Activated T-cell treated with anti-CD3 and anti-CD28 coated beads for 4 hours (primary cell): ENCODE data around the gene PIGZ.

Experiments
- DNase-seq: peaks from one replicate; pipeline ENCODE4 v3.0.0-alpha.2; 2020

PIGZ gene, protein sequence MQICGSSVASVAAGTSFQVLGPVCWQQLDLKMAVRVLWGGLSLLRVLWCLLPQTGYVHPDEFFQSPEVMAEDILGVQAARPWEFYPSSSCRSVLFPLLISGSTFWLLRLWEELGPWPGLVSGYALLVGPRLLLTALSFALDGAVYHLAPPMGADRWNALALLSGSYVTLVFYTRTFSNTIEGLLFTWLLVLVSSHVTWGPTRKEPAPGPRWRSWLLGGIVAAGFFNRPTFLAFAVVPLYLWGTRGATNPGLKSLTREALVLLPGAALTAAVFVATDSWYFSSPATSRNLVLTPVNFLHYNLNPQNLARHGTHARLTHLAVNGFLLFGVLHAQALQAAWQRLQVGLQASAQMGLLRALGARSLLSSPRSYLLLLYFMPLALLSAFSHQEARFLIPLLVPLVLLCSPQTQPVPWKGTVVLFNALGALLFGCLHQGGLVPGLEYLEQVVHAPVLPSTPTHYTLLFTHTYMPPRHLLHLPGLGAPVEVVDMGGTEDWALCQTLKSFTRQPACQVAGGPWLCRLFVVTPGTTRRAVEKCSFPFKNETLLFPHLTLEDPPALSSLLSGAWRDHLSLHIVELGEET

DNA sequence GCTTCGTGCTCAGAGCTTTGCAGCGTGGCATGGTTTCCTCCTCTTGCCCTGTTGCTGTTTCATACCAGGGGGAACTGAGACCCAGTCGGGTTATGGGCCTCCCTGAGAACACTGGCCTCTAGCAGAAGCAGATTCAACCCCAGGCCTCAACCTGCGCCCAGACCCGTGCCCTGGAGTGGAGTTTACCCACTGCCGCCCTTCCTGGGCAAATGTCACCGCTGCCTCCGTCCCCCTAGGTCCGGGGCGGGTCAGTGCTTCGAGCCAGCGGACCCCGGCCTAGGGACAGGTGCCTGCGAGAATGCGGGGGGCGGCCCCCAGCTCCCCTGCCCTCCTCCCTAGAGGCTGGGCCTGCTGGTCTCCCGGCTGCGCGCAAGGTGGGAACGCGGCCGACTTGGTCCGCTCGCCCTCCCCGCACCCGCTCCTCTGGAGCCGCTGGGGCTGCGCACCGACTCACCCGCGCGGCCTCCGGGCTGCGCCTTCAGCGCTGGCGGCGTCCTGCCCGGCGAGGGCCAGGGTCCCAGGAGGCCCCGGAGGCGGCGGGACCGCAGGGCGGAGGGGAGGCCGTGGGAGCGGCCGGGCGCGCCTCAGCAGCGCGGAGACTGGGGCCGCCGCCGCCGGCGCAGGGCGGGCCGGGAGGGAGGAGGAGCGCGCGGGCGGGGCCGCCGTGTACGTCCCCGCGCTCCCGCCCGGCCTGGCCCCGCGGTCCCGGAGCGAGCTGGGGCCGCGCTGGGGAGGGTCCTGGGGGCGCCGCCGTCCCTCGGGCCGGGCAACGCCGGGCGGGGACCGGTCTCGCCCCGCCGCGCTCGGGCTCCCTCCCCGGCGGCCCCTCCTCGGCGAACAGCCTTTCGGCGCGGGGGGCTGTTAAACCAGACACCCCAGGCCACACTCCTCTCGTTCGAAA is at the start of gene PIGZ:
Gene PIGZ (minus strand): TSS at position 601 of the 901 bp plus-strand sequence. CDS start 16,802 bp downstream, outside the sequence.
- no peak for DNase-seq

DNA sequence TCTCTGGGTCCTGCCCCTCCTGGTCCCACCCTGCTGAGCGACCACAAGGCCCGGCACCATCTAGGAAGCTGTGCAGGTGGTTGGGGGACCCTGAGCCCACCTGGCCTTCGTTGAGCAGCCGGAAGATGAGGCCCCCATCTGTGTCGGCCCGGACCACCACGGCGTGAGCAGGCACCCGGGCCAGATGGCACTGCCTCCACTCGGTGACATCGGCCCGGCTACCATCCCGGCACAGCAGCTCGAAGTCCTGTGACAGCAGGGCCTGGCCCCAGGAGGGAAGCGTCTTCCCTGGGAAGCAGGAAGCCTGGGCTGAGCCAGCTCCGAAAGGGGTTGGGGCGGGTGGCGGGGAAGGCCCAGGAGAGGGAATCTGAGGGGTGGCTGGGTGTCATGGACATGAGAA is 48.4 kb upstream of the PIGZ start:
- DNase-seq, result no peak

DNA sequence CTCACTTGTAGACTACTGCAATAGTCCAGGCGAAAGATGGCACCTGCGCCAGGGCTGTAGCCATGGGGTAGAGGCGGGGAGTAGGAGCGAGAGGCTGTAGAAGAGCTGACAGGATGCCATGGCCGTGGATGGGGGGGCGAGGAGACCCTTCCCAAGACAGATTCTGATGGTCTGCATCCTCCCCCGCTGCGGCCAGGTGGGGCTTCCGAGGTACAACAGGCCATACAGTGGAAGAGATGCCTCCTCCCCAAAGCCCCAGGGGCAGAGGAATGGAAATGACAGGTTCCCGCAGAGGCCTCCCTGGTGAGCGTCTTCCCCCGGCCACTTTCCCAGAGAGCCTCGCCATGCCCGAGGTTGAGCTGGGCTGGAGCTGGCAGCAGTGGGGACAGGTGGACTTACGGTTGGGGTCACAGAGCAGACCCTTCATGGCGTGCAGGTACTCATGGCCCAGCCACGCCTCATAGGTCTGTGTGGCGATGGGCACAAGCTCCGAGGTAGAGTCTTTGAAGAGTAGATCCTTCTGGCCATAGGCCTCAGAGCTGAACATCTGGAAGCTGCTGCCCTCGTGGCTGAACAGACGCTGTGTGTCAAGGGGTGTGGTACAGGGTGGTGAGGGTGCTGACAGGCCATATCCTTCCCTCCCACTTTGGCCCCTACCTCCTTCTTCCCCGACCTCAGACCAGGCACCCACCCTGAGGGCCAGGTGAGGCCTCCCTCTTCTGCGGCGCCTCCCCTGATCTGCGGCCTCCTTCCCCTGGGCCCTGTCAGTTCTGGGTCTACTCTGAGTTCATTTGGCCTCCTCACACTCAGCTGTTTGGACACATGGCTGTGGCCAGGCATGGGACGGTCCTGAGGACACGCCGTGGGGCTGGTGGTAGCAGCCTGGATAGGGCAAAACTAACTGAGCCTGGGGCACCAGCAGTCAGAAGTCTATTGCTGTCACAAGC is 47.4 kb upstream of the PIGZ start:
- DNase-seq, result no peak

DNA sequence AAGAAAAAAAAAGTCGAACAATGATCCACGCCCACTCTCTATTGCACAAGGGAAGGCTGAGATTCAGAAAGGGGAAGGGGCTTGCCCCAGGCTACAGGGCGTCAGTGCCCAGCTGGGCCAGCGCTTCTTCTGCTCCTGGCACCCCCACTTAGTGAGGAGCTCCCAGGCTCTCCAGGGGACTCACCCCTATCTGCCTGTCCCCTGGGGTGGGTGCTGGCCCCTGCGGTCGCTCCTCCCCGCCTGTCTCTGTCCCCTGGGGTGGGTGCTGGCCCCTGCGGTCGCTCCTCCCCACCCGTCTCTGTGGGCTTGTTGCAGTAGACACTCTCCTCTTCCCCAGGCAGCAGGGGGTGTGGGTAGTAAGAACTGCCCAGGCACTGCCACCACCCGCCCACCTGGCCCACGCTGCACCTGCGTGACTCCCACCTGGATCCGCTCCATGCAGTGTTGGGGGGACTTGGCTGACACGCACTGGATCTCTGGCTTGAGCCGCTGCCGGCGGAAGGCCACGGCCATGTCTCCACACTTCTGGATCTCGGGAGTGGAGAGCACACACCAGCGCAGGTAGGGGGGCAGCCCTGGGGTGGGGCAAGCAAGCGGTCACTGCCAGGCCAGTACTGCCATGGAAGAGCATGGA is 46.4 kb upstream of the PIGZ start:
- DNase-seq, result no peak

DNA sequence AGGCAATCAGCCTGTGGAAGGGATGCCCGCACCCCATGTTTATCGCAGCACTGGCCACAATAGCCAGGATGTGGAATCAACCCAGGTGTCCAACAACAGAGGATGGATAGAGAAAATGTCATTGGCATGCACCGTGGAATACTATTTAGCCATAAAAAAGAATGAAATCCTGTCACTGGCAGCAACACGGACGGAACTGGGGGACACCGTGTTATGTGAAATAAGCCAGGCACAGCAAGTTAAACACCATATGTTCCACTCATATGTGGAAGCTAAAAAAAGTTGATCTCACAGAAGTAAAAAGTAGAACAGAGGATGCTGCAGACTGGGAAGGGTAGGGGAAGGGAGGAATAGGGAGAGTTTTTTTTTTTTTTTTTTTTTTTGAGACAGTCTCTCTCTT is 45.4 kb upstream of the PIGZ start:
- DNase-seq, result no peak

DNA sequence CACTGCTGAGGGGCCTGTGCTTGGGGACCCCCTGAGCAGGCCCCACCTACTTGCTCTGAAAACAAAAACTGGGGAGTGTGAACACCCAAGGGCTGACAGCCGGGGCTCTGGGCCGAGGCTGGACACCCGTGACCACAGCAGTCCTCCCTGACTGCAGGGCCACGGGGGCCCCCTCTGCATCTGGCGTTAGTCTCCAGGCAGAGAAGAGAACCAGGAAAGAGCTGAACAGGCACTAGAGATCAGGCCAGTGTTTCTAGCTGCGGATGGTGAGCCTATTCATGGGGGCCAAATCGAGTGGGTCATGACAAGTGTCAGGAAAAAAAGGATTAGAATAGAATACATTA is 43.9 kb upstream of the PIGZ start:
- no peak for DNase-seq

DNA sequence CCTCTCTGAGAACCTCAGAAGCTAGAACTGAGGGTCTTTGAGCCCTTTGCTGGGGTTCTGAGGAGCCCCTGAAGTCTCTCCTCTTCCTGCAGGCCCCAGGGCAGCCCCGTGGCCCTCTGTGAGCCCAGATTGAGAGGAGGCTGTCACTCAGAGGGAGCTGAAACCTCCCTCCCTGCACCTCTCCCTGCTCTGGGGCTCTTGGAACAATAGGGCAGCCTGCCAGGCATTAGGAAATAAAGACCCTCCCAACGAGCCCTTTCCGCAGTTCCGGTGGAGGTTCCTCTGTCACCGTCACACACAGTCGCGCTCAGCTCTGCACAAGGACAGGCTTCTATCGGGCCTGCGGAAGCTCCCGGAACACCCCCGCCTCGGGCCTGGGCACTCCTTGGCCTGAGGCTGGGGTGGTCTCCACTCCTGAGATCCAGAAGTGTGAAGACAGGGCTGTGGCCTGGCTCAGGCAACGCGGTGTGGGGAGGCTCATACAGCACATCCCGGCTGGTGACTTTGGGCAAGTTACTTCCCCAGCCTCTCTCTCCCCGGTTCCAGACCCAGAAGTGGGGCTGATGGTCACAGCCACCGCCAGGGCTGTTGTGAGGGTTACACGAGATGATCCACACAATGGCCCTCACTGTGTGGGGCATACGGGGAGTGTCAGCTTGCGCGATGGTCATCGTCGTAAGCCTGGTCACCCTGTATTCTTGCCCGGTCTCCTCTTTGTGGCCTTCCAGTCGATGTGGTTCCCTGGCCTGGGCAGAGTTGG is 43.3 kb upstream of the PIGZ start:
- no peak for DNase-seq

DNA sequence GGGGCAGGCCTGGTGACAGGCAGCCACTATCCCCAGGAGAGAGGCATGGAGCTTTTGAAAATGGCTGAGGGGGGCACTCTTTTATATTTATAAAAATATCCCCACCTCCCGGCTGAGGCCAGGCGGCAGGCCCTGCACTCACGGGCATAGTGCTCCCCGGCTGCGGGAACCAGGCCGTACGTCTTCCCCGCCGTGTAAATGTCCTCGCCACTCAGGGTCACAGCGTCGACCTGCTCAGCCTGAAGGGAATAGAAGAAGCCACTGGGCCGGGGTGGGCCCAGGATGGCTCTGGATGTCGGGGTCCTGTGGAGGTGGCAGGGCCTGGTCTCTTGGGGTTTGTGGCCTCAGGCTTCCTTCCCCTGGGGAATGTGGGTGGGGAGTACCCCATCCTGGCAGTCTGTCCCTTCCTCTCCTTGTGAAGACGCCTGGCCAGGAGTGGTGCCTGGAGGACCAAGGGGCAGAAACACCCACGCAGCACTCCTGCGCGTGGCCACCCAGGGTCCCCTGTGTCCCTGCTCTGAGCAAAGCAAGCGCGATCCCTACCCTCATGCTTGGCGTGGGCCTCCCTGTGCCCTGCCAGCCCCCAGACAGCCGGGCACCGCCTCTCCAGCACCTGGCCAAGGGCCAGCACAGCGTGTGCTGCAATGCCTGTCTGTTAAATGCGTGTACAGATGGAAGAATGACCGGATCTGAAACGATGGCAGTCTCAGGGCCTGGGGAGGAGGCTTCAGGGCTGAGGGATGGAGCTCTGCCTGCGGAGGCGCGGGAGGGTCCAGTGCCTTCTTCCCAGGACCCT is 42.1 kb upstream of the PIGZ start:
- no peak for DNase-seq

DNA sequence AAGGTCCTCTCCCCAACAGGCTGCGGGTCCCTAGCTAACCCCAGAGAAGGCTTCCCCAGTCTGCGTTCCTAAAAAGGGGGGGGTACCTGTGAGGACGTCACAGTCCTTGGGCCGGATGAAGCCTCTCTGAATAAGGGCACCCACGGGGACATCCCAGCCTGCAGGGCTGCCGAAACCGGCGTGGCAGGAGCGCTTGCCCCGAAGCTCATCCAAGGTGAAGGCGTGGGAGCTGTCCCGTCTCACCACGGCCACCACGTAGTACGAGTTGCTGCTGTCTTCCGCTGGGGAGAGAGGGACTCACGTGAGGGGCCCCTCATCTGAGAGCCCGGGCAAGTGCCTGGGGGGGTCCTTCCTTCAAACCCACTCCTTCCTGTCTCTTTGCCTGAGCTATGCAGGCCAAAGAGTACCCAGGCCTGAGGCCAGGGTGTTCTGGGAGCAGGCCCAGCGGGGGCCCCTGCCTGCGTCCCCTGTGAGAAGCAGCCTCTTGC is 40.9 kb upstream of the PIGZ start:
- no peak for DNase-seq

DNA sequence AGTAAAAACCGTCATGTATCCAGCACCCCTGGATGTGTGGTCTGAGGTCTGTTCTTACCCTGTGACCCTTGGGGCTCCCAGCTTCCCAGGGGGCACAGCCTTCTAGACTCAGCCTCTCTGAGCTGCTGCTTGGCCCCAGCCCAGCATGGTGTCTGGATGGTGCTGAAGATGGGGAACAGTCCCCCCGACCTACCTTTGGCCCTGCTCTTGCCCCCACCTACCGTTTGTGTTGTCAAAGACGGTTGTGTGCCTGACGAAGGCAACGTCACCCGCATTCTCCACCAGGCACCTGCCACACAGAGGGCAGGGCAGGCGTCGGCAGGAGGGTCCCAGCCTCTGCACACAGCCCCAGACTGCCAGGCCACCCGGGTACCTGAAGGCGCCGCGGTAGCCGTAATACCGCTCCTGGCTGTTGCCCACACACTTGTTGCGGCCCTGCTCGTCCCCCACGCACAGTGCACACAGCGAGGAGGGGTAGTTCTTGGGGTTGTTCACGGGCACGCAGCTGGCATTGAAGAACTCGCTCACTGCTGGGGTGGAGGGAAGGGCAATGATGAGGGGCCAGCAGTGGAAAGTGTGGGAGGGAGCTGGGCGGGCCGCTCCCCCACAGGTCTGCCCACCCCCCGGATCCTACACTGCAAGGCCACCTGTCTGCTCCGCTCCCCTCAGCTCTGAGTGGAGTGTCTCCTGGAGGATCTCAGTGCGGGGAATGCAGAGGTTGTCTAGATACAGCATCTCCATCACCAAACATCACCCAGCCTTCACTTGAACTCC is 40.0 kb upstream of the PIGZ start:
- DNase-seq, result no peak

DNA sequence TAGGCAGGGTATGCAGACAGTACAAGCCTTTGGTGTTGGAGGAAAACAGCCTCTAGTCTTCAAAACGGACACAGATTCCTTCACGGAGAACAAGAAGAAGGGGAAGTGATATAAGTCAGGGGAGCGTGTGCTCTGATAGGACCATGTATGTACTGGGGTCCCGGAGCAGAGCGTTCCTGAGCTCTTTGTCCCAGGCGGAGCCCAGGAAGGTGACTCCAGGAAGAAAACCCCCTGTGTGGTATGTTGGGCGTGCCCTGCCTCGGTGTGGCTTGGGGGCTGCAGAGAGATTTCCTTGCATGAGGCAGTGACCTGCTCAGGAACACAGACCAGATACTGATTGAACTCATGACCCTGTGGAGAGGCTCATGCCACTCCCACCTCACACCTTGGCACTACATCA is 39.3 kb upstream of the PIGZ start:
- no peak for DNase-seq

DNA sequence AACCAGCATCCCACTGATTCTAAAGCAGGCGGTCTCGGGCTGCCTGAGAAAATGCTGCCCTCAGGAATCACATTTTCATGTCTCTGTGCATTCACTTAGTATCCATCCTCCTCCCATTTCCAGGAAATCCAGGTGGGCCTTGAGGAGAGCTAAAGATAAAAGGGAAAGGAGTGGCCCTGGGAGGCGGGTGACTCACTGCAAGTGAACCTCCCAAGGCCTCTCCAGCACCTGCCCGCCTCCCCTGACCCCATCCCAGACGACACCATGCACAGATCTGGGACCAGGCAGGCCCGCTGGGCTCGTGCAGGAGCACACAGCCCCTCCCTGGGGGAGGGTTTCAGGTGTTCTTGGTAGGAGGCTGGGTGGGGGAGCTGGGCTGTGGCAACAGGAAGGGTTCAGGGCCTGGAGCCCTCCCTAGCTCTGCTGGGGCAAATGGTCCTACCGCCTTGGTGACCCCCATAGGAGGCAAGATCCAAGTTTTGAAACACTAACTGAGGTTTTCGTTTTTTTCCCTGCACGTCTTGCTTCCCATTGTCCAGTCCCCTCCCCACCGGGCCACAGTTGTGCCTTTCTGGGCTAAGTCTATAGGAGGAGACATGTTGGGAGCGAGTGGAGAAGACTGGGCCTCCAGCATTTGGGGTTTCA is 38.8 kb upstream of the PIGZ start:
- DNase-seq, result no peak

DNA sequence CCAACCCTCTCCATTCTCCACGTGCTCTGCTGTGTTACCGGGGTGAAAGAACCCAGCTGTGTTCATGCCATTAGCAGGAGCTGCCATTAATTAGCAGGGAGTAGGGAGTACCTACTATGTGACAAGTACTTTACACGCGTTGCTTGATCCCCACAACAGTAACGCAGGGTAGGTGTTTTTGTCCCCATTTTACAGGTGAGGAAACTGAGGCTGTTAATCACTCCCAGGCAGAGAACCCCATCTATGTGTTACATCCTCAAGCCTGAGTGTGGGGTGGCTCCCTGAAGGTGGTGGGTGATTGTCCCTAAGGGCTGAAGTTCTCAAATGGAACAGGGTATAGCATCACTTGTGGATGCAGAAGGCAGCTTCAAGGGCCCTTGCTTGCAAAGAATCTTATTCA is 38.2 kb upstream of the PIGZ start:
- no peak for DNase-seq

DNA sequence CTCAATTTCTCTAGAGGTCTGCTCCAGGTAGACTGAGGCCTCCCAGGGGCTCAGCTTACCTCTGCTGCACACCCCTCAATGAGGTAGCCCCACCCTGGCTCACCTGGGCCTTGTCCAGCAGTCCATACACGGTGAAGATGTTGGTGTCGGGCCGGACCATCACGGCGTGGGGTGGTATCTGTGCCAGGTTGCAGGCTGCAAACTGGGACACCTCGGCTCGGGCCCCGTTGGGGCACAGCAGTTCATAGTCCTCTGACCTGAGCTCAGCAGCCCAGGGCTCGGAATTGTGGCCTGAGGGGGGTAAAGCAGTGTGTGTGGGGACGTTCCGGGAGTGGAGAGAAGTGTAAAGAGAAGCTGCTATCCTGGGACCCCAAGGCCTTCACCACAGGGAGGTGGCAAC is 37.8 kb upstream of the PIGZ start:
- no peak for DNase-seq

DNA sequence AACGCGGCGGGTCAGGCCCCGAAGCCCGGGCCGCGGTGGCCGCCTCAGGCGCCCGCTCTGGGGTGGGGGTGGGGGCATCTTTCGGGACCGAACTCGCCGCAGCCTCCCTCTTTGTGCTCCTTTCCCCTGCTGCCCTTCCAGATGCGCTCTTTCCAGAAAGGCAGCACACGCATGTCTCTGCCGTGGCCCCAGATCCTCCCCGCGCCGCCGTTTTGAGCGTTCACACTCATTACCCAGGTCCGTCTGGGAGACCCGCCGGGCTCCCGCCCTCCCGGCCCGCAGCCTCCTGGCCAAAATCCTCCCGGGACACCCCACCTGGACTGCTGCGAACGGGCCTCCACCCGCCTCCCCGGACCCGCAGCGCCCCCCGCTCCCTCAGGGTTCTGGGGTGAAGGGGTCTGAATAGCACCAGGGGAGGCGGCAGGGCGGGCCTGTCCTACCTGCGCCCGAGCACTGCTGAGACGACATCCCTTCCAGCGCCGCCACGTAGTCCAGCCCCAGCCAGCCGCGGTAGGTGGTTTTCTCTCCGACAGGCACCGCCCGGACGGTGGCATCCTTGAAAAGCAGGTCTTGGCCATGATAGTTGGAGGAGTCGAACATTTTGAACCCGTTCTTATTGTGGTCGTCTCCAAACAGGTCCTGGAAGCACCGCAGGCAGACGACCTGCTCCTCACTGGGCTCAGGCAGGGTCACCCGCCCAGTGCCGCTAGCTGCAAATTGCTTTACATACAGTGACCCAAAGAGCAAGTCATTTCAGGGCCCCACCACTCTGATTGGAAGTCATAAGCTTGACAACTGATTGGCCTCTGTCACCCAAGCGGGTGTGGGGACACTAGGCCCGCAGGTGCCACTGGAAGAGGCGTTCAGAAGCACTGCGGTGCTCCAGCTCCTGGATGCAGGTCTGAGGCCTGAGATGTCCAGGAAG is 35.1 kb upstream of the PIGZ start:
- DNase-seq, result no peak

DNA sequence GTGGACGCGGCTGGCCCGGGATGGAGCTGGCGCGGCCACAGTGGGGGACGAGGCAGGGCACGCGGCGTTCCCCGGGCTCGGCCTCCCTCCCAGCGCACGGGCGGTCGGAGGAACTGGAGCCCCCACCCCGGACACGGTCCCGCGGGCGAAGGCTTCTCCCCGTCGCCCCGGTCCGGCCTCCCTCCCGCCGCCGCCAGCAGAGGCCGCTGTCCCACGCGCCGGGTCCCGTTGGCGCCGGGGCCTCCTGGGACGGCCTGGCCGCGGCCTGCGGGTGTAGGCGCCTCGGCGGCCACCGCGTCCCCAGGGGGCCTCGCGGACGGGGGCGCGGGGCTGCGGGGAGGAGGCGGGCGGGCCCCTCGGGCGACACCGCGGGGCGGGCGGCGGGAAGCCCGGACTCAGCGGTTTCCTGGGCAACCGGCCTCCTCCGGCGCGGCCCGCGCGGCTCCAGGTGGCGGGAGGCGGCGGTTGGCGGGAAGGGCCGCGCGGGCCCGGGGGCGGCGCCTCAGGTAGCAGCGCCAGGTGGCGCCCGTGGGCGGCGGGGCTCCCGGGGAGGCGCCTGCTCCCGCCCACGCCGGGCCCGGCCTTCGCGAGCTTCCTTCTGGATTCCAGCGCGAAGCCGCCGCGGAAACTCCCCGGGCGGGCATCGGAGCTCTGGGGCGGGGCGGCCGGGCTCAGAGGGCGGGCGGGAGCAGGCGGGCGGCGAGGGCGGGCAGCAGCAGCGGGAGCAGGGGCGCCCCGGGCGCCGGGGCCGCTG is 34.2 kb upstream of the PIGZ start:
- DNase-seq, result peak; percentile 73
